A673 (cell line): ENCODE measurements around the gene PHLDA3. TPM values are rescaled to one million over a fixed set of nuclear protein-coding genes. Genes with fewer than 3 reads are reported as not detected.
A peak's percentile ranks its signal among the peaks of the same experiment; 100 is the strongest.

ENCODE experiments used
- BruUV-seq: library from RNA; stranded (reverse); fragments of 400-500 nt; replicated peaks from 2 replicates; lab custom pipeline; 2021; lab: Mats Ljungman, UMichigan
- CTCF ChIA-PET: fragments of 300-600 bp; sonication (Branson Sonifier 250); formaldehyde crosslinking; loops from one replicate; lab custom pipeline; 2022; ENCODE audit warnings: antibody characterized with exemption; lab: Charles Lee
- POLR2A ChIA-PET: fragments of 300-600 bp; sonication (Branson Sonifier 250); formaldehyde crosslinking; loops from one replicate; lab custom pipeline; 2022; ENCODE audit warnings: antibody characterized with exemption; ENCODE audit not compliant: low non-redundant PET; lab: Charles Lee
- DNase-seq: peaks from one replicate; pipeline ENCODE4 v3.0.0-alpha.2; 2015; ENCODE audit warnings: low spot score
- H3K27ac ChIP-seq: fragments of 200-600 bp; sonication (generic); 2 replicates; pipeline ENCODE4 v1.5.1; 2016; ENCODE audit warnings: mixed run types, low read depth, mild to moderate bottlenecking, mixed read lengths, antibody characterized with exemption, low read length; ENCODE audit not compliant: poor library complexity, severe bottlenecking
- H3K27me3 ChIP-seq: fragments of 200-600 bp; sonication (generic); replicated peaks from 2 replicates; pipeline ENCODE4 v1.6.1; 2017; ENCODE audit warnings: mixed run types, low read depth, mild to moderate bottlenecking, mixed read lengths, antibody characterized with exemption, low read length; ENCODE audit not compliant: insufficient read depth, poor library complexity
- H3K36me3 ChIP-seq: fragments of 200-600 bp; sonication (generic); 2 replicates; pipeline ENCODE4 v1.6.1; 2016; ENCODE audit warnings: mixed run types, mild to moderate bottlenecking, mixed read lengths, antibody characterized with exemption, low read length; ENCODE audit not compliant: insufficient read depth, poor library complexity, severe bottlenecking
- H3K4me1 ChIP-seq: fragments of 200-600 bp; sonication (generic); 2 replicates; pipeline ENCODE4 v1.6.1; 2017; ENCODE audit warnings: mixed run types, mild to moderate bottlenecking, mixed read lengths, antibody characterized with exemption, low read length; ENCODE audit not compliant: insufficient read depth, poor library complexity, severe bottlenecking
- H3K4me3 ChIP-seq: fragments of 200-600 bp; sonication (generic); 2 replicates; pipeline ENCODE4 v1.5.1; 2016; ENCODE audit warnings: low read depth, mixed run types, mild to moderate bottlenecking, mixed read lengths, low read length; ENCODE audit not compliant: poor library complexity, severe bottlenecking
- H3K9me3 ChIP-seq: fragments of 200-600 bp; sonication (generic); 2 replicates; pipeline ENCODE4 v1.6.1; 2016; ENCODE audit warnings: mixed run types, low read depth, mild to moderate bottlenecking, mixed read lengths, antibody characterized with exemption, low read length; ENCODE audit not compliant: poor library complexity, severe bottlenecking
- CTCF ChIP-seq: fragments of 300-800, 200-600 bp; sonication (generic); conservative IDR thresholded peaks from 2 replicates; pipeline ENCODE4 v1.5.1; 2017; ENCODE audit warnings: low read depth, mild to moderate bottlenecking, antibody characterized with exemption, low read length, moderate library complexity, mixed read lengths
- EZH2 ChIP-seq: fragments of 200-600 bp; sonication (generic); IDR thresholded peaks from 2 replicates; pipeline ENCODE4 v1.6.1; 2017; ENCODE audit warnings: borderline replicate concordance, low read depth, mild to moderate bottlenecking, mixed read lengths, antibody characterized with exemption, low read length; ENCODE audit not compliant: poor library complexity, severe bottlenecking
- intact Hi-C: fragments of 100-400 bp; cut with micrococcal nuclease; formaldehyde crosslinking; loops from one replicate; pipeline ENCODE4 v1.10.0; 2022; ENCODE audit not compliant: unreplicated experiment
- total RNA-seq: library from RNA; stranded (reverse); gene quantifications from 2 replicates; pipeline ENCODE4 v1.2.3, GENCODE V29; 2021

The PHLDA3 gene
- total RNA-seq, 1 experiment from 2014 or later, result 24.1 TPM

GRCh38 chr1:201476670-201477344, 7.8 kb upstream of the PHLDA3 start:
- ChIA-PET CTCF (no interaction called here), POLR2A (no interaction called here)

GRCh38 chr1:201475915-201476669, 7.1 kb upstream of the PHLDA3 start:
- DNase-seq, result no peak
- Histone ChIP-seq H3K9me3 (no peaks in the 10 kb centered on the region), H3K36me3 (no peaks in the 10 kb centered on the region), H3K27me3 (no peaks in the 10 kb centered on the region), H3K4me3 (no peak overlapping the region), H3K27ac (no peak overlapping the region), H3K4me1 (peaks cover 43% of the 10 kb centered on the region)
- intact Hi-C loops, result no loop called here
- TF ChIP-seq CTCF, result no peak
- TF ChIP-seq EZH2, result no peak
- ChIA-PET CTCF (no interaction called here), POLR2A (no interaction called here)
- BruUV-seq, result no TSS peak

More at GRCh38 chr1:201476670-201477344, 7.8 kb upstream of the PHLDA3 start:
- no peaks in the 10 kb centered on the region for H3K36me3 ChIP-seq
- H3K27me3 ChIP-seq, result no peaks in the 10 kb centered on the region
- TF ChIP-seq CTCF, result no peak
- TF ChIP-seq EZH2, result no peak
- H3K4me3 ChIP-seq, result no peak overlapping the region
- H3K4me1 ChIP-seq, result peaks cover 50% of the 10 kb centered on the region
- H3K27ac ChIP-seq, result no peak overlapping the region
- intact Hi-C loops, result no loop called here
- no TSS peak for BruUV-seq
- no peaks in the 10 kb centered on the region for H3K9me3 ChIP-seq
- DNase-seq, result peak; percentile 55

GRCh38 chr1:201475130-201475529, 6.1 kb upstream of the PHLDA3 start:
- Histone ChIP-seq H3K4me1 (peaks cover 35% of the 10 kb centered on the region), H3K4me3 (no peak overlapping the region), H3K9me3 (no peaks in the 10 kb centered on the region), H3K27me3 (no peaks in the 10 kb centered on the region), H3K36me3 (no peaks in the 10 kb centered on the region), H3K27ac (no peak overlapping the region)
- POLR2A ChIA-PET, result no interaction called here
- TF ChIP-seq EZH2 (no peak), CTCF (no peak)
- BruUV-seq, result no TSS peak
- CTCF ChIA-PET, result no interaction called here
- intact Hi-C loops, result no loop called here
- no peak for DNase-seq
